Peyer's patch (tissue), 4 donors: ENCODE measurements around the gene ATP6AP1. TPM values are rescaled to one million over a fixed set of nuclear protein-coding genes. Genes with fewer than 3 reads are reported as not detected.
A peak's percentile ranks its signal among the peaks of the same experiment; 100 is the strongest.

Experiments used
- DNase-seq, 3 donors: peaks; one replicate each; pipeline ENCODE4 v3.0.0-alpha.2; 2017 to 2019
- H3K27ac ChIP-seq, 4 donors: fragments of 200-600 bp; sonication (generic); one replicate each; pipeline ENCODE4 v1.5.1; 2016 to 2019
- H3K27me3 ChIP-seq, 2 donors: fragments of 200-600 bp; sonication (generic); one replicate each; pipeline ENCODE4 v1.5.1; 2019
- H3K36me3 ChIP-seq, 3 donors: fragments of 200-600 bp; sonication (generic); one replicate each; pipeline ENCODE4 v1.5.1; 2016 to 2019
- H3K4me1 ChIP-seq, 4 donors: fragments of 200-600 bp; sonication (generic); one replicate each; pipeline ENCODE4 v1.5.1; 2016 to 2019
- H3K4me3 ChIP-seq, 4 donors: fragments of 200-600 bp; sonication (generic); 1 replicate in 3 of 4; 2 replicates in 1 of 4; pipeline ENCODE4 v1.5.1; 2016 to 2019; ENCODE audit warnings: mild to moderate bottlenecking in 1 of 4
- H3K9me3 ChIP-seq, 4 donors: fragments of 200-600 bp; sonication (generic); one replicate each; pipeline ENCODE4 v1.5.1; 2016 to 2019; ENCODE audit warnings: mild to moderate bottlenecking in 1 of 4
- CTCF ChIP-seq, 6 experiments: fragments of 450-650 bp in 4 of 6; fragments of 200-600 bp in 2 of 6; sonication (generic) in 1 of 6; IDR thresholded peaks; one replicate each; pipeline ENCODE4 v1.5.1; 2017 to 2019; ENCODE audit warnings: antibody characterized with exemption in 6 of 6, mild to moderate bottlenecking in 3 of 6, moderate library complexity in 1 of 6
- POLR2A ChIP-seq, 2 donors: fragments of 450-650 bp; IDR thresholded peaks; one replicate each; pipeline ENCODE4 v1.5.1; 2017; ENCODE audit warnings: antibody characterized with exemption in 2 of 2, mild to moderate bottlenecking in 2 of 2, moderate library complexity in 2 of 2
- small RNA-seq, 2 donors: library from RNA; depleted of rRNA; stranded (forward); fragments of <200 nt; gene quantifications; one replicate each; pipeline ENCODE3, GENCODE V24; 2016
- total RNA-seq, 4 donors: library from RNA; depleted of rRNA; stranded (reverse); fragments of >200 nt; gene quantifications; one replicate each; pipeline ENCODE4 v1.1.0, GENCODE V29; 2016

The ATP6AP1 gene
- total RNA-seq, 4 donors from 2014 or later = 11.6 to 80.0 (median 54.9) TPM

- Histone ChIP-seq H3K36me3 (peaks cover 0 to 7% (median 0%) of the 10 kb centered on the region in 3 donors), H3K9me3 (no peaks in the 10 kb centered on the region), H3K27me3 (no peaks in the 10 kb centered on the region), H3K4me3 (no peak overlapping the region), H3K27ac (peak overlapping the region in 1 of 4 donors; percentile 91), H3K4me1 (peaks cover 0 to 21% (median 4%) of the 10 kb centered on the region in 4 donors)
- TF ChIP-seq CTCF (IDR thresholded peaks at IDR 0.05) (no peak), POLR2A (IDR thresholded peaks at IDR 0.05) (peak in 1 of 2 donors; percentile 57)
- peak in 2 of 3 donors; percentile 57 to 73 for DNase-seq
Measured at GRCh38 chrX:154484255-154485149, 56.0 kb downstream of the ATP6AP1 start.

- TF ChIP-seq CTCF (IDR thresholded peaks at IDR 0.05) (no peak), POLR2A (IDR thresholded peaks at IDR 0.05) (no peak)
- Histone ChIP-seq H3K4me1 (peaks cover 0 to 21% (median 6%) of the 10 kb centered on the region in 4 donors), H3K27me3 (no peaks in the 10 kb centered on the region), H3K4me3 (peak overlapping the region; percentile 63 to 77 (median 72)), H3K9me3 (no peaks in the 10 kb centered on the region), H3K36me3 (peaks cover 0 to 7% (median 0%) of the 10 kb centered on the region in 3 donors), H3K27ac (peak overlapping the region; percentile 85 to 91 (median 88))
- no peak for DNase-seq
Measured at GRCh38 chrX:154485150-154486051, 56.9 kb downstream of the ATP6AP1 start.

GRCh38 chrX:154486052-154486395, 57.5 kb downstream of the ATP6AP1 start:
- H3K4me3 ChIP-seq = peak overlapping the region; percentile 63 to 77 (median 72)
- H3K27me3 ChIP-seq = no peaks in the 10 kb centered on the region
- H3K4me1 ChIP-seq = peaks cover 0 to 21% (median 6%) of the 10 kb centered on the region in 4 donors
- TF ChIP-seq POLR2A (IDR thresholded peaks at IDR 0.05) = no peak
- no peak for TF ChIP-seq CTCF (IDR thresholded peaks at IDR 0.05)
- DNase-seq = peak in 2 of 3 donors; percentile 56 to 61
- peak overlapping the region; percentile 85 to 91 (median 88) for H3K27ac ChIP-seq
- peaks cover 0 to 7% (median 0%) of the 10 kb centered on the region in 3 donors for H3K36me3 ChIP-seq
- no peaks in the 10 kb centered on the region for H3K9me3 ChIP-seq

Small RNA genes within 50 kb of the gene (small RNA-seq; reads per million reads assigned to genes)
- gene MIR6858 (0 reads per million in 2 donors), gene SNORA70 (0 reads per million in 2 donors)

Other genes with a start within 250 kb of the ATP6AP1 start
- not detected for gene OPN1MW, start 246.1 kb upstream of the ATP6AP1 start, total RNA-seq
- not detected for gene OPN1MW2, start 208.9 kb upstream of the ATP6AP1 start, total RNA-seq
- not detected for gene OPN1MW3, start 171.1 kb upstream of the ATP6AP1 start, total RNA-seq
- gene TEX28, start 133.6 kb upstream of the ATP6AP1 start, total RNA-seq = not detected
- not detected for gene TKTL1, start 132.9 kb upstream of the ATP6AP1 start, total RNA-seq
- 100 to 1,000 TPM; 143 to 663 (median 328) TPM for gene FLNA, start 54.0 kb upstream of the ATP6AP1 start, total RNA-seq
- gene EMD, start 49.4 kb upstream of the ATP6AP1 start, total RNA-seq = 10 to 100 TPM; 21.7 to 31.4 (median 26.6) TPM
- gene RPL10, start 30.3 kb upstream of the ATP6AP1 start, total RNA-seq = 1,000 to 10,000 TPM; 1,992 to 4,644 (median 2,626) TPM
- 10 to 100 TPM; 23.9 to 41.2 (median 32.2) TPM for gene DNASE1L1, start 19.4 kb upstream of the ATP6AP1 start, total RNA-seq
- gene TAFAZZIN, start 17.1 kb upstream of the ATP6AP1 start, total RNA-seq = 100 to 1,000 TPM; 105 to 147 (median 112) TPM
- gene GDI1, start 8.5 kb downstream of the ATP6AP1 start, total RNA-seq = 100 to 1,000 TPM in 2 of 4 donors, 10 to 100 TPM in 2; 65.2 to 278 (median 117) TPM
- 100 to 1,000 TPM in 1 of 4 donors, 10 to 100 TPM in 3; 35.6 to 212 (median 54.6) TPM for gene FAM50A, start 15.5 kb downstream of the ATP6AP1 start, total RNA-seq
- 10 to 100 TPM; 38.0 to 54.6 (median 48.4) TPM for gene PLXNA3, start 29.6 kb downstream of the ATP6AP1 start, total RNA-seq
- gene LAGE3, start 50.6 kb downstream of the ATP6AP1 start, total RNA-seq = 10 to 100 TPM in 3 of 4 donors, 1 to 10 TPM in 1; 8.5 to 15.7 (median 10.8) TPM
- 10 to 100 TPM; 20.6 to 45.9 (median 34.6) TPM for gene UBL4A, start 57.9 kb downstream of the ATP6AP1 start, total RNA-seq
- 10 to 100 TPM; 11.6 to 19.8 (median 16.5) TPM for gene SLC10A3, start 62.0 kb downstream of the ATP6AP1 start, total RNA-seq
- gene FAM3A, start 87.6 kb downstream of the ATP6AP1 start, total RNA-seq = 100 to 1,000 TPM in 2 of 4 donors, 10 to 100 TPM in 2; 18.2 to 117 (median 101) TPM
- 10 to 100 TPM; 14.0 to 65.2 (median 43.1) TPM for gene G6PD, start 118.2 kb downstream of the ATP6AP1 start, total RNA-seq
- 10 to 100 TPM; 11.9 to 74.3 (median 23.3) TPM for gene IKBKG, start 118.9 kb downstream of the ATP6AP1 start, total RNA-seq
- gene CTAG1A, start 156.5 kb downstream of the ATP6AP1 start, total RNA-seq = not detected
- not detected for gene CTAG1B, start 190.6 kb downstream of the ATP6AP1 start, total RNA-seq
- not detected for gene CTAG2, start 224.9 kb downstream of the ATP6AP1 start, total RNA-seq